ENCODE measurements around the gene PELI2.

GRCh38 chr14:56247495-56248200 lies 129.4 kb downstream of the PELI2 start:
- TF ChIP-seq BACH2 (CRISPR knock-in tag; IDR thresholded peaks at IDR 0.05; ENCODE audit: borderline replicate concordance): no peak
- no peak for TF ChIP-seq CSDC2 (CRISPR knock-in tag; IDR thresholded peaks at IDR 0.05)
- no peak for TF ChIP-seq PATZ1 (CRISPR knock-in tag; IDR thresholded peaks at IDR 0.05; ENCODE audit: borderline replicate concordance)
- TF ChIP-seq GLIS3 (CRISPR knock-in tag; IDR thresholded peaks at IDR 0.05): no peak
- TF ChIP-seq ZFP30 (CRISPR knock-in tag; IDR thresholded peaks at IDR 0.05): no peak
- no peak for TF ChIP-seq ZNF8 (CRISPR knock-in tag; IDR thresholded peaks at IDR 0.05)

Measured in SK-N-SH treated with all-trans-retinoic acid at 6 μM for 48 hours (cell line).